GM12878 (cell line): Measurements from ENCODE around the gene KCNQ1. TPM values are rescaled to one million over a fixed set of nuclear protein-coding genes. Genes with fewer than 3 reads are reported as not detected.

ENCODE experiments used
- ATAC-seq: fragments of 200-7000 bp; cut with Tn5 transposase; 3 replicates; pipeline ENCODE4 v1.9.1; 2020; ENCODE audit warnings: mild to moderate bottlenecking, moderate library complexity
- BruUV-seq: library from RNA; stranded (reverse); fragments of 400-500 nt; replicated peaks from 2 replicates; lab custom pipeline; 2021; lab: Mats Ljungman, UMichigan
- CTCF ChIA-PET: fragments of 300-600 bp; sonication (Branson Sonifier 250); formaldehyde crosslinking; extraction: SDS; loops from one replicate; lab custom pipeline; 2021; ENCODE audit warnings: inconsistent platforms; lab: Yijun Ruan, JAX
- POLR2A ChIA-PET: fragments of 350-600 bp; formaldehyde crosslinking; extraction: SDS; loops from one replicate; lab custom pipeline; 2021; ENCODE audit warnings: inconsistent platforms; lab: Charles Lee
- RAD21 ChIA-PET: fragments of 300-600 bp; sonication (Branson Sonifier 250); formaldehyde crosslinking; loops from one replicate; lab custom pipeline; 2023; ENCODE audit warnings: antibody characterized with exemption; ENCODE audit not compliant: unreplicated experiment; lab: Charles Lee
- SMC1A ChIA-PET: fragments of 300-600 bp; sonication (Branson Sonifier 250); formaldehyde crosslinking; loops from one replicate; lab custom pipeline; 2023; ENCODE audit not compliant: unreplicated experiment, uncharacterized antibody; lab: Charles Lee
- DNase-seq: peaks from one replicate; pipeline ENCODE4 v3.0.0-alpha.2; 2011; ENCODE audit warnings: low read depth, low spot score
- FAIRE-seq: peaks from 3 replicates; lab custom pipeline; 2011; peaks lifted over from hg19 to GRCh38; lab: Jason Lieb, UNC
- H2AFZ ChIP-seq: 2 replicates; pipeline ENCODE4 v1.6.0; 2011; ENCODE audit warnings: low read depth, low read length, control low read depth; ENCODE audit not compliant: control insufficient read depth
- H3K27ac ChIP-seq: 2 replicates; pipeline ENCODE4 v1.5.1; 2011; ENCODE audit warnings: control low read depth; ENCODE audit not compliant: control insufficient read depth, insufficient read depth
- H3K27me3 ChIP-seq, 2 experiments: replicated peaks in 1 of 2; 2 replicates each; pipeline versions ENCODE4 v1.6.0 to v1.6.1; 2011; ENCODE audit warnings: low read length in 1 of 2; ENCODE audit not compliant: control insufficient read depth in 2 of 2, insufficient read depth in 2 of 2
- H3K36me3 ChIP-seq, 2 experiments: 2 replicates each; pipeline ENCODE4 v1.5.1; 2011; ENCODE audit warnings: low read length in 1 of 2; ENCODE audit not compliant: control insufficient read depth in 2 of 2, insufficient read depth in 2 of 2
- H3K4me1 ChIP-seq: 2 replicates; pipeline ENCODE4 v1.6.1; 2011; ENCODE audit warnings: mild to moderate bottlenecking, low read length, moderate library complexity, mixed read lengths; ENCODE audit not compliant: control insufficient read depth, insufficient read depth
- H3K4me2 ChIP-seq: 2 replicates; pipeline ENCODE4 v1.6.0; 2011; ENCODE audit warnings: control low read depth; ENCODE audit not compliant: control insufficient read depth, insufficient read depth
- H3K4me3 ChIP-seq: fragments of 200-600 bp; sonication (generic); 2 replicates; pipeline ENCODE4 v1.5.1; 2016
- H3K79me2 ChIP-seq: 2 replicates; pipeline ENCODE4 v1.6.0; 2011; ENCODE audit warnings: low read length; ENCODE audit not compliant: control insufficient read depth, insufficient read depth
- H3K9ac ChIP-seq: 2 replicates; pipeline ENCODE4 v1.8.0; 2011; ENCODE audit warnings: low read length, control low read depth, mixed read lengths; ENCODE audit not compliant: control insufficient read depth, insufficient read depth
- H3K9me3 ChIP-seq: replicated peaks from 3 replicates; pipeline ENCODE4 v1.5.1; 2011; ENCODE audit warnings: mild to moderate bottlenecking, low read length; ENCODE audit not compliant: control insufficient read depth, insufficient read depth
- H4K20me1 ChIP-seq: 2 replicates; pipeline ENCODE4 v1.6.0; 2011; ENCODE audit not compliant: control insufficient read depth, insufficient read depth
- FOXM1 ChIP-seq: IDR thresholded peaks from 2 replicates; pipeline ENCODE4 v1.6.1; 2012; ENCODE audit warnings: low read depth, mild to moderate bottlenecking, inconsistent platforms, low read length, moderate library complexity
- IKZF2 ChIP-seq, 2 experiments: fragments of 450-650 bp; IDR thresholded peaks; 2 replicates each; pipeline ENCODE4 v1.6.1; 2017; ENCODE audit warnings: mild to moderate bottlenecking in 2 of 2, moderate library complexity in 2 of 2
- KAT2A ChIP-seq: conservative IDR thresholded peaks from 2 replicates; pipeline ENCODE4 v1.6.1; 2011; ENCODE audit warnings: low read depth, low read length; ENCODE audit not compliant: control insufficient read depth
- MAX ChIP-seq: IDR thresholded peaks from 2 replicates; pipeline ENCODE4 v1.6.1; 2012; ENCODE audit warnings: low read depth, low read length, improper control_type of control experiment
- MEF2B ChIP-seq: fragments of 450-650 bp; IDR thresholded peaks from 2 replicates; pipeline ENCODE4 v1.6.1; 2018; ENCODE audit warnings: mild to moderate bottlenecking, moderate library complexity; ENCODE audit not compliant: partially characterized antibody, poor library complexity, severe bottlenecking
- NFIC ChIP-seq: IDR thresholded peaks from 2 replicates; pipeline ENCODE4 v1.6.1; 2012; ENCODE audit warnings: low read depth, mild to moderate bottlenecking, inconsistent platforms, low read length, moderate library complexity
- NFYA ChIP-seq: IDR thresholded peaks from 2 replicates; pipeline ENCODE4 v1.6.1; 2011; ENCODE audit warnings: low read depth, mild to moderate bottlenecking, low read length, improper control_type of control experiment, borderline replicate concordance
- POLR2A ChIP-seq: IDR thresholded peaks from 2 replicates; pipeline ENCODE4 v1.6.1; 2011; ENCODE audit warnings: low read depth, mild to moderate bottlenecking, low read length
- RAD51 ChIP-seq: fragments of 450-650 bp; IDR thresholded peaks from 2 replicates; pipeline ENCODE4 v1.6.1; 2016; ENCODE audit warnings: moderate library complexity, mild to moderate bottlenecking, inconsistent platforms
- RB1 ChIP-seq: fragments of 450-650 bp; formaldehyde crosslinking; IDR thresholded peaks from 2 replicates; pipeline ENCODE4 v1.6.1; 2017; ENCODE audit warnings: mild to moderate bottlenecking, borderline replicate concordance
- RELB ChIP-seq: fragments of 450-650 bp; IDR thresholded peaks from 2 replicates; pipeline ENCODE4 v1.6.1; 2017; ENCODE audit warnings: low read depth, mild to moderate bottlenecking, moderate library complexity
- RUNX3 ChIP-seq: IDR thresholded peaks from 2 replicates; pipeline ENCODE4 v1.6.1; 2012; ENCODE audit warnings: low read length, inconsistent platforms
- SIN3A ChIP-seq: IDR thresholded peaks from 2 replicates; pipeline ENCODE4 v1.6.1; 2012; ENCODE audit warnings: low read depth, low read length, improper control_type of control experiment
- SMC3 ChIP-seq: IDR thresholded peaks from 2 replicates; pipeline ENCODE4 v1.6.1; 2011; ENCODE audit warnings: low read length, improper control_type of control experiment, borderline replicate concordance
- SREBF1 ChIP-seq: IDR thresholded peaks from 2 replicates; pipeline ENCODE4 v1.6.1; 2012; ENCODE audit warnings: mild to moderate bottlenecking, low read length
- SUPT20H ChIP-seq: IDR thresholded peaks from 2 replicates; pipeline ENCODE4 v1.6.1; 2011; ENCODE audit warnings: low read depth, mild to moderate bottlenecking, low read length, moderate library complexity, borderline replicate concordance; ENCODE audit not compliant: control insufficient read depth
- ZNF24 ChIP-seq: fragments of 450-650 bp; IDR thresholded peaks from 2 replicates; pipeline ENCODE4 v1.6.1; 2017; ENCODE audit warnings: antibody characterized with exemption, mild to moderate bottlenecking
- ZNF622 ChIP-seq: fragments of 450-650 bp; IDR thresholded peaks from 2 replicates; pipeline ENCODE4 v1.6.1; 2017; ENCODE audit warnings: mild to moderate bottlenecking, inconsistent platforms
- WGBS: methylation state at CpG from one replicate; pipeline ENCODE4 v1.1.6; 2016; ENCODE audit warnings: low lambda C conversion rate; ENCODE audit not compliant: insufficient replicate concordance, insufficient coverage; ENCODE audit errors: missing lambda C conversion rate; 5-methylcytosine and 5-hydroxymethylcytosine counted together
- in situ Hi-C: fragments of 300-500 bp; cut with MboI; formaldehyde crosslinking; loops from 9 replicates; pipeline ENCODE4 v1.14.3; 2018; ENCODE audit warnings: mixed read lengths
- intact Hi-C: fragments of 100-400 bp; cut with micrococcal nuclease; formaldehyde crosslinking; loops from one replicate; pipeline ENCODE4 v1.14.2; 2022; ENCODE audit not compliant: unreplicated experiment
- polyA plus RNA-seq, 11 experiments: library from polyadenylated mRNA; depleted of rRNA in 4 of 11; unstranded in 6 of 11; stranded (reverse) in 5 of 11; fragments of >200 nt; fragmentation: Nextera tagmentation in 4 of 11; fragmentation: Illumina TruSeq in 1 of 11; extraction: Ambion mirVana in 4 of 11; extraction: Trizol in 1 of 11; gene quantifications; 1 replicate in 1 of 11; 2 replicates in 10 of 11; pipeline versions ENCODE4 v1.2.1 to v1.2.3, GENCODE V29; 2011 to 2016; ENCODE audit warnings: inconsistent platforms in 2 of 11, missing spikeins in 2 of 11, low read depth in 1 of 11
- total RNA-seq, 4 experiments: library from RNA; depleted of rRNA in 3 of 4; stranded (reverse); fragments of >200 nt in 3 of 4; fragmentation: Illumina TruSeq in 1 of 4; extraction: Trizol in 1 of 4; gene quantifications; 2 replicates each; pipeline versions ENCODE4 v1.2.1 to v1.2.3, GENCODE V29; 2013 to 2021

The KCNQ1 gene
- total and polyA plus RNA-seq, 10 of the 15 experiments (the other 5 are each of a cell fraction or from before 2014, with no cell fraction given): 0.03 to 0.15 (median 0.12) TPM; not detected in 7

- Histone ChIP-seq H3K9me3 (no peaks in the 10 kb centered on the region), H3K9ac (no peak overlapping the region), H2AFZ (no peak overlapping the region), H3K4me1 (no peaks in the 10 kb centered on the region), H3K4me3 (no peak overlapping the region), H3K36me3 (no peaks in the 10 kb centered on the region), H3K27ac (no peak overlapping the region), H4K20me1 (no peaks in the 10 kb centered on the region), H3K79me2 (no peaks in the 10 kb centered on the region), H3K4me2 (no peak overlapping the region), H3K27me3 (no peaks in the 10 kb centered on the region; a peak in 1 of 4 replicates)
- FAIRE-seq (no peak), ATAC-seq (no peak), DNase-seq (no peak)
- no TSS peak for BruUV-seq
- TF ChIP-seq KAT2A: no peak
- ChIA-PET SMC1A (no interaction called here), POLR2A (no interaction called here), CTCF (no interaction called here), RAD21 (no interaction called here)
- 76% methylated on average over 4 of the region's 4 CpGs for WGBS
- in situ Hi-C loops (no loop called here), intact Hi-C loops (no loop called here)
Observed at GRCh38 chr11:2557381-2557780, 112.6 kb downstream of the KCNQ1 start.

GRCh38 chr11:2558397-2558796, 113.6 kb downstream of the KCNQ1 start:
- in situ Hi-C loops: no loop called here
- Histone ChIP-seq H3K4me2 (no peak overlapping the region), H3K27ac (no peak overlapping the region), H3K4me3 (no peak overlapping the region), H3K4me1 (no peaks in the 10 kb centered on the region), H4K20me1 (no peaks in the 10 kb centered on the region), H3K9ac (no peak overlapping the region), H3K79me2 (no peaks in the 10 kb centered on the region), H3K27me3 (no peaks in the 10 kb centered on the region; a peak in 1 of 4 replicates), H3K36me3 (no peaks in the 10 kb centered on the region), H2AFZ (no peak overlapping the region), H3K9me3 (no peaks in the 10 kb centered on the region)
- FAIRE-seq (no peak), ATAC-seq (no peak), DNase-seq (no peak)
- ChIA-PET SMC1A (no interaction called here), RAD21 (no interaction called here), CTCF (no interaction called here), POLR2A (no interaction called here)
- no TSS peak for BruUV-seq
- 44% methylated on average over 11 of the region's 17 CpGs for WGBS
- intact Hi-C loops: no loop called here
- TF ChIP-seq SMC3 (no peak), NFIC (no peak), NFYA (no peak), POLR2A (no peak), MEF2B (no peak), SREBF1 (no peak), SIN3A (no peak), ZNF622 (no peak), ZNF24 (no peak), RELB (no peak), SUPT20H (no peak), RB1 (no peak), FOXM1 (no peak), RAD51 (no peak), RUNX3 (no peak), MAX (no peak), IKZF2 (IDR thresholded peaks at IDR 0.05) (no peak)
